Heart left ventricle (tissue), 13 donors: ENCODE measurements around the gene UBE4A.

ENCODE experiments used
- POLR2A ChIP-seq, 2 donors: fragments of 450-650 bp; IDR thresholded peaks; one replicate each; pipeline ENCODE4 v1.6.1; 2017; ENCODE audit warnings: antibody characterized with exemption in 2 of 2, mild to moderate bottlenecking in 2 of 2, moderate library complexity in 2 of 2
- TF ChIP-seq, protein P1 (sequence below), 12 donors: fragments of 200-600 bp; sonication (generic) in 4 of 12; IDR thresholded peaks; one replicate each; pipeline versions ENCODE4 v1.5.0 to v1.8.0; 2018 to 2022; ENCODE audit warnings: antibody characterized with exemption in 12 of 12, mild to moderate bottlenecking in 5 of 12
- donor health status: ischemic (EF 13 %, LVEDD 7.1; RV severe dilation, severe dysfunction).
- donor health status: DM: no; HTN: yes; CAD: no.
- donor health status: DM: no; HTN: no; CAD: no.
- donor health status: ischemic (EF 25% LVEDD 6.9; RV normal size, moderate dysfunction).
- donor health status: ischemic (EF 25% LVEDD 5.7; RV mildly dilated, moderate dysfunction).
- donor health status: ischemic (EF 35%, LVEDD 5.7; RV mildly dilated, moderate dysfunction).
- donor health status: nonischemic (EF 11% LVEDD 7.7; RV severe dilation, severe dysfunction).
- donor health status: DM: yes; HTN: yes; CAD: no.
- donor health status: PGD.
- donor health status: ischemic (EF 29% LVEDD 5.4; RV normal size, mild dysfunction).
- donor health status: nonischemic (EF 23%, LVEDD 6.1; RV moderate dilation, normal function).

DNA sequence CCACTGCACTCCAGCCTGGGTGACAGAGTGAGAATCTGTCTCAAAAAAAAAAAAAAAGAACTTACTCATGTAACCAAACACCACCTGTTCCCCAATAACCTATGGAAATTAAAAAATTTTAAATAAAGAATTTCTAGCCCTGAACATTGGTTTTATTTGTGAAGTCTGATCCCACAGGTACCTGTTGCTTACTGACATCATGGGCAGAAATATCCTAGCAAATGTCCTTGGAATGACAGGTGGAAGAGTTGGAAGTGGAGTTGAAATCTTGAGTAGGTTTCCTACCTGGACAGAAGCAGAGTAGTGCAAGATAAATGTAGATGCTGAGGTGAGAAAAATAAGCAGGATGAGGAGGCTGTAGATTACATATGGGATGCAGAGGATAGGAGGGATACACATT is 34.1 kb upstream of the UBE4A start:
- TF ChIP-seq, protein P1, sequence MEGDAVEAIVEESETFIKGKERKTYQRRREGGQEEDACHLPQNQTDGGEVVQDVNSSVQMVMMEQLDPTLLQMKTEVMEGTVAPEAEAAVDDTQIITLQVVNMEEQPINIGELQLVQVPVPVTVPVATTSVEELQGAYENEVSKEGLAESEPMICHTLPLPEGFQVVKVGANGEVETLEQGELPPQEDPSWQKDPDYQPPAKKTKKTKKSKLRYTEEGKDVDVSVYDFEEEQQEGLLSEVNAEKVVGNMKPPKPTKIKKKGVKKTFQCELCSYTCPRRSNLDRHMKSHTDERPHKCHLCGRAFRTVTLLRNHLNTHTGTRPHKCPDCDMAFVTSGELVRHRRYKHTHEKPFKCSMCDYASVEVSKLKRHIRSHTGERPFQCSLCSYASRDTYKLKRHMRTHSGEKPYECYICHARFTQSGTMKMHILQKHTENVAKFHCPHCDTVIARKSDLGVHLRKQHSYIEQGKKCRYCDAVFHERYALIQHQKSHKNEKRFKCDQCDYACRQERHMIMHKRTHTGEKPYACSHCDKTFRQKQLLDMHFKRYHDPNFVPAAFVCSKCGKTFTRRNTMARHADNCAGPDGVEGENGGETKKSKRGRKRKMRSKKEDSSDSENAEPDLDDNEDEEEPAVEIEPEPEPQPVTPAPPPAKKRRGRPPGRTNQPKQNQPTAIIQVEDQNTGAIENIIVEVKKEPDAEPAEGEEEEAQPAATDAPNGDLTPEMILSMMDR (IDR thresholded peaks at IDR 0.05) = no peak
- TF ChIP-seq POLR2A (IDR thresholded peaks at IDR 0.05) = no peak
